Inferior parietal cortex (tissue), 1 donor: ENCODE measurements around the gene AURKB.

Source experiments
- DNase-seq: peaks from one replicate; pipeline ENCODE4 v3.0.0-alpha.2; 2016; ENCODE audit errors: extremely low spot score

AURKB gene

GRCh38 chr17:8162233-8162996 lies 48.0 kb downstream of the AURKB start, which contains the start of gene VAMP2:
Gene VAMP2, minus strand, starts transcription at chr17:8162948. Its CDS starts 69 bp downstream, at chr17:8162879.
- peak; percentile 70 for DNase-seq

GRCh38 chr17:8161289-8162232 lies 48.8 kb downstream of the AURKB start:
- no peak for DNase-seq

GRCh38 chr17:8160741-8161221 lies 49.6 kb downstream of the AURKB start:
- no peak for DNase-seq

- no peak for DNase-seq
These were observed 50.2 kb downstream of the AURKB start for GRCh38 chr17:8160224-8160577.

- no peak for DNase-seq
These were observed 50.7 kb downstream of the AURKB start for GRCh38 chr17:8159459-8160223.

- no peak for DNase-seq
These were observed 51.4 kb downstream of the AURKB start for GRCh38 chr17:8159032-8159400.

- peak; percentile 96 for DNase-seq
These were observed 51.9 kb downstream of the AURKB start for GRCh38 chr17:8158267-8159031.

- peak; percentile 99 for DNase-seq
These were observed 54.0 kb downstream of the AURKB start for GRCh38 chr17:8156246-8156992.

GRCh38 chr17:8155996-8156245 lies 54.5 kb downstream of the AURKB start:
- DNase-seq = no peak

GRCh38 chr17:8155231-8155995 lies 55.0 kb downstream of the AURKB start:
- DNase-seq = no peak
